Tibial nerve (tissue), 4 donors: Measurements from ENCODE around the gene SENP6. TPM values are rescaled to one million over a fixed set of nuclear protein-coding genes. Genes with fewer than 3 reads are reported as not detected.

Source experiments
- DNase-seq, 2 donors: peaks; one replicate each; pipeline ENCODE4 v3.0.0-alpha.2; 2019; ENCODE audit warnings: low spot score in 2 of 2
- H3K27ac ChIP-seq, 4 donors: fragments of 200-600 bp; sonication (generic) in 3 of 4; one replicate each; pipeline ENCODE4 v1.5.1; 2017 to 2019; ENCODE audit warnings: mild to moderate bottlenecking in 1 of 4
- H3K27me3 ChIP-seq, 2 donors: fragments of 200-600 bp; sonication (generic) in 1 of 2; one replicate each; pipeline versions ENCODE4 v1.5.1 to v1.6.0; 2017 to 2019
- H3K36me3 ChIP-seq, 3 donors: fragments of 200-600 bp; sonication (generic); one replicate each; pipeline ENCODE4 v1.5.1; 2018 to 2019
- H3K4me1 ChIP-seq, 4 donors: fragments of 200-600 bp; sonication (generic) in 3 of 4; one replicate each; pipeline ENCODE4 v1.5.1; 2017 to 2019
- H3K4me3 ChIP-seq, 4 donors: fragments of 200-600 bp; sonication (generic) in 3 of 4; one replicate each; pipeline ENCODE4 v1.5.1; 2017 to 2019; ENCODE audit warnings: mild to moderate bottlenecking in 1 of 4, moderate library complexity in 1 of 4
- H3K9me3 ChIP-seq, 4 donors: fragments of 200-600 bp; sonication (generic) in 3 of 4; one replicate each; pipeline ENCODE4 v1.5.1; 2017 to 2019
- EP300 ChIP-seq, 2 donors: sonication (generic); formaldehyde crosslinking; IDR thresholded peaks; one replicate each; pipeline ENCODE4 v1.6.1; 2017; ENCODE audit warnings: antibody characterized with exemption in 2 of 2, mild to moderate bottlenecking in 1 of 2
- POLR2A ChIP-seq, 2 donors: fragments of 450-650 bp; IDR thresholded peaks; one replicate each; pipeline ENCODE4 v1.6.1; 2017; ENCODE audit warnings: antibody characterized with exemption in 2 of 2, mild to moderate bottlenecking in 2 of 2, moderate library complexity in 2 of 2
- WGBS, 2 donors: methylation state at CpG; one replicate each; pipeline ENCODE4 v1.1.5; 2018; 5-methylcytosine and 5-hydroxymethylcytosine counted together
- total RNA-seq, 4 donors: library from RNA; depleted of rRNA; stranded (reverse); fragments of >200 nt; gene quantifications; one replicate each; pipeline ENCODE4 v1.1.0, GENCODE V29; 2016
- TF ChIP-seq, protein P1 (sequence below), 5 experiments: fragments of 200-600 bp in 3 of 5; fragments of 450-650 bp in 2 of 5; sonication (generic) in 3 of 5; IDR thresholded peaks; one replicate each; pipeline ENCODE4 v1.5.1; 2016 to 2019; ENCODE audit warnings: antibody characterized with exemption in 5 of 5, mild to moderate bottlenecking in 3 of 5, moderate library complexity in 2 of 5

SENP6 gene
- total RNA-seq, 4 donors from 2014 or later: 107 to 171 (median 142) TPM

DNA sequence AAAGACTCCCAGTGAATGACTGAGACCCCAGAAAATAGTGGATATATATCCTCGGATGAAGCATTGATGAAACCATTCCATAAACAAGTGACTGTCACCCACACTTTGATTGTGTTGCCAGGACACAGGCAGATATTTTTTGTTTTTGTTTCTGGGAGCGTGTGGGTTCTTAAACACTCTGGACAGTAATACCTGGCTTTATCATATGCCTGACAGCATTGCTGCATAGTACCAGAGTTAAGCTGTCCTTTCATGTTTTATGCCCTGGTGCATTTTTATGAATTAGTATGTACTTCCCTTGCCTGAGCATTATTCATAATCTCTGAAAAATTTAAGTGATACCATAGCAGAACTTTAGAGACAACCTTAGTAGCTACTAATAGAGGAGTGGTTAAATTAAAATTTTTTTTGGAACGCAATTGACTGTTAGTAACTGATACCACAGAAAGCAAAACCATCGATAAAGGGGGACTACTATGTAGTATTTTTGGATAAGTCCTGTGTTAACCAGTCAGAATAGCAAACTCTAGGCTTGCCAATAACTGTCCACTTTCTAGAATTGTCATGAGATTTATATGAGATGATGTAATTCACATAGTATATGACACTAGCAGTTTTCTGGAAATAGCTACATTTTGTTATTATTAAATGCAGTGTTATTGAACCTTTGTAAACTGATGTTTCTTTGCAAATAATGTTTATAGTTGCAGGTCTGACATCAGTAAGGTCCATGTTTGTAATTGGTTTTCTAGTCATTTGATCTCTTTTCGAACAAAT, 30.4 kb downstream of the SENP6 start:
- Histone ChIP-seq H3K4me1 (peaks cover 0 to 23% (median 0%) of the 10 kb centered on the region in 4 donors), H3K9me3 (no peaks in the 10 kb centered on the region), H3K4me3 (no peak overlapping the region), H3K36me3 (peaks cover 0 to 40% (median 0%) of the 10 kb centered on the region in 3 donors), H3K27ac (no peak overlapping the region), H3K27me3 (no peaks in the 10 kb centered on the region)
- DNase-seq: no peak
- WGBS, 2 donors: 75 to 78% methylated on average over 5 of the region's 5 CpGs
- TF ChIP-seq EP300 (IDR thresholded peaks at IDR 0.05) (no peak), POLR2A (IDR thresholded peaks at IDR 0.05) (no peak)
- TF ChIP-seq, protein P1, sequence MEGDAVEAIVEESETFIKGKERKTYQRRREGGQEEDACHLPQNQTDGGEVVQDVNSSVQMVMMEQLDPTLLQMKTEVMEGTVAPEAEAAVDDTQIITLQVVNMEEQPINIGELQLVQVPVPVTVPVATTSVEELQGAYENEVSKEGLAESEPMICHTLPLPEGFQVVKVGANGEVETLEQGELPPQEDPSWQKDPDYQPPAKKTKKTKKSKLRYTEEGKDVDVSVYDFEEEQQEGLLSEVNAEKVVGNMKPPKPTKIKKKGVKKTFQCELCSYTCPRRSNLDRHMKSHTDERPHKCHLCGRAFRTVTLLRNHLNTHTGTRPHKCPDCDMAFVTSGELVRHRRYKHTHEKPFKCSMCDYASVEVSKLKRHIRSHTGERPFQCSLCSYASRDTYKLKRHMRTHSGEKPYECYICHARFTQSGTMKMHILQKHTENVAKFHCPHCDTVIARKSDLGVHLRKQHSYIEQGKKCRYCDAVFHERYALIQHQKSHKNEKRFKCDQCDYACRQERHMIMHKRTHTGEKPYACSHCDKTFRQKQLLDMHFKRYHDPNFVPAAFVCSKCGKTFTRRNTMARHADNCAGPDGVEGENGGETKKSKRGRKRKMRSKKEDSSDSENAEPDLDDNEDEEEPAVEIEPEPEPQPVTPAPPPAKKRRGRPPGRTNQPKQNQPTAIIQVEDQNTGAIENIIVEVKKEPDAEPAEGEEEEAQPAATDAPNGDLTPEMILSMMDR (IDR thresholded peaks at IDR 0.05): no peak

DNA sequence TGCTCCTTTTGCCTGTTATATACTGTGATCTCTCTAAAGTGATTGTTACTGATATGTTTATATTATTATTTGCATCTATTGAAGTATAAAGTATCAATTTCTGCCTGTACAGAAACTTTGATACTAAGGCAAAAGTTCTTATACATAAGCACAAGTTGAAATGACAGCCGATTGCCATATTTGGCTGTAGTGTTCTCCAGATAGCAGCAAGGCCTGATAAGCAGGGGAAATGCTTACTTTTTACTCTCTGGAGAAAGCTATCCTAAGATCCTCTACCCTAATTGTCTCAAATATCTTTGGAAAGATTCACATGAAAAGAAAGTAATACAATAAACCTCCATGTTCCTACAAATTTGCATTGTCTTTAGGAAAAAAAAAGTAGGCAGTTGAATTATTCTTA, 31.4 kb downstream of the SENP6 start:
- peaks cover 0 to 41% (median 0%) of the 10 kb centered on the region in 3 donors for H3K36me3 ChIP-seq
- no peak overlapping the region for H3K27ac ChIP-seq
- H3K9me3 ChIP-seq: no peaks in the 10 kb centered on the region
- H3K4me1 ChIP-seq: peaks cover 0 to 23% (median 0%) of the 10 kb centered on the region in 4 donors
- no peak for DNase-seq
- TF ChIP-seq POLR2A (IDR thresholded peaks at IDR 0.05) (no peak), EP300 (IDR thresholded peaks at IDR 0.05) (no peak)
- TF ChIP-seq, protein P1 (IDR thresholded peaks at IDR 0.05): no peak
- H3K4me3 ChIP-seq: no peak overlapping the region
- H3K27me3 ChIP-seq: no peaks in the 10 kb centered on the region
- 93 to 100% methylated on average over 1 of the region's 1 CpG for WGBS, 2 donors

DNA sequence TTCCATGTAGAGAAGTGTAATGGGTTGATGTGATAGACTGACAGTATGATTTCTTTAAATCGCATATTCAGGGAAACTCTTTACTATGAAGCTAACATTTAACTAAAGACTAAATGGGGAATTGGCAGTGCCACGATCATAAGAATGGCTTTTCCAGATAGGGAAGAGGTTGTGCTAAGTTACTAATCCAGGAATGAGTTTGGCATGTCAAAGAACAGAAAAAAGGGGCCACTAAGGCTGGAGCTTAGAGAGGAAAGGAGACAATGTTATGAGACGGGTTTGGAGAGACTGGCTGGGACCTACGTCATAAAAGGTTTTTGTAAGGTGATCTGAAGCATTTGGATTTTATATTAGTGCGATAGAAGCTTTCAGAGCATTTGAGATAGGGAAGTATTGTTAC, 40.6 kb downstream of the SENP6 start:
- Histone ChIP-seq H3K4me1 (no peaks in the 10 kb centered on the region), H3K9me3 (no peaks in the 10 kb centered on the region), H3K27ac (no peak overlapping the region), H3K36me3 (peaks cover 0 to 46% (median 0%) of the 10 kb centered on the region in 3 donors), H3K27me3 (no peaks in the 10 kb centered on the region), H3K4me3 (no peak overlapping the region)
- 92 to 95% methylated on average over 5 of the region's 5 CpGs for WGBS, 2 donors
- no peak for DNase-seq
- TF ChIP-seq EP300 (IDR thresholded peaks at IDR 0.05): no peak
- no peak for TF ChIP-seq POLR2A (IDR thresholded peaks at IDR 0.05)
- TF ChIP-seq, protein P1 (IDR thresholded peaks at IDR 0.05): no peak

DNA sequence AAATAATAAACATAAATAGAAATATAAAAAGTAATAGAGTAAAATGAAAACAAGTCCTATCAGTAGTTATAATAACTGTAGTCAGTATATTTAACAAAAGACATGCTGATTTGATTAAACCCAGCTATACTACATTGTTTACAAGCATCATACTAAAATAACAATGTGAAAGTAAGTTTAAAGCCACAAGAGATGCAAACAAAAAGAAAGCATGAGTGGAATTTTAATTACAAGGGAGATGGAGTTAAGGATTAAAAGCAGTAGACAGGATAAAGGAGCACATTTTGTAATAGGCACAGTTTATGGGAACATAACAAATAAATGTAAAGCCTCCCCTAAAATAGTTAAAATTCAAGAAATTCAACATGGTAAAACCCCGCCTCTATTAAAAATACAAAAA, 41.5 kb downstream of the SENP6 start:
- Histone ChIP-seq H3K9me3 (no peaks in the 10 kb centered on the region), H3K27me3 (no peaks in the 10 kb centered on the region), H3K36me3 (peaks cover 0 to 40% (median 0%) of the 10 kb centered on the region in 3 donors), H3K4me1 (no peaks in the 10 kb centered on the region), H3K4me3 (no peak overlapping the region), H3K27ac (no peak overlapping the region)
- no peak for DNase-seq
- WGBS, 2 donors: 84 to 96% methylated on average over 1 of the region's 1 CpG
- TF ChIP-seq, protein P1 (IDR thresholded peaks at IDR 0.05): no peak
- TF ChIP-seq POLR2A (IDR thresholded peaks at IDR 0.05) (no peak), EP300 (IDR thresholded peaks at IDR 0.05) (no peak)

DNA sequence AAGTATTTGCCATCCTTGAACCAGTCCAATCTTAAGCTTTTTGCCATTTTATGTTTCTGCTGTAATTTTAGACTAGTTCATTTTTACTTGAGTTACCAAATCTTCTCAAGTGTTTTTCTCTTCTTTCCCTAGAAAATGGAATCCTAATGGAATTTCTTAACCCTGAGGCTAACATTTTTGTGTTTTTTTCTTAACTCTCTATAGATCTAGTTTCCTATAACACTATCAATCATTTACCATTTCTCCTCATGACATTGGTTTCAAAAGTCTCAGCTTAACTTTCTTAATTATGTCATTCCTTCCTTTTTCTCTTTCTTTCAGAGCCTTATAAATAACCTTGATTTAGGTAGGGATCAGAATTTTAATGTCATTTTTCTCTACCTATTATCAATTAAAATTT, 54.8 kb downstream of the SENP6 start:
- no peak overlapping the region for H3K27ac ChIP-seq
- no peak overlapping the region for H3K4me3 ChIP-seq
- H3K36me3 ChIP-seq: peaks cover 0 to 51% (median 10%) of the 10 kb centered on the region in 3 donors
- H3K4me1 ChIP-seq: peaks cover 0 to 9% (median 0%) of the 10 kb centered on the region in 4 donors
- H3K27me3 ChIP-seq: no peaks in the 10 kb centered on the region
- no peak for DNase-seq
- no peak for TF ChIP-seq POLR2A (IDR thresholded peaks at IDR 0.05)
- TF ChIP-seq, protein P1 (IDR thresholded peaks at IDR 0.05): no peak
- no peaks in the 10 kb centered on the region for H3K9me3 ChIP-seq
